Neural cell (in vitro differentiated cells): ENCODE measurements around the gene GLB1L.

Experiments
- CTCF ChIP-seq: fragments of 450-650 bp; IDR thresholded peaks from 2 replicates; pipeline ENCODE4 v1.5.1; 2014; ENCODE audit warnings: antibody characterized with exemption, mild to moderate bottlenecking, moderate library complexity; ENCODE audit not compliant: poor library complexity, severe bottlenecking
- EP300 ChIP-seq: fragments of 450-650 bp; conservative IDR thresholded peaks from 2 replicates; pipeline ENCODE4 v1.6.1; 2014; ENCODE audit warnings: antibody characterized with exemption, mild to moderate bottlenecking, moderate library complexity; ENCODE audit not compliant: poor library complexity, severe bottlenecking
- EZH2 ChIP-seq: fragments of 200-600, 300-800 bp; shearing (Covaris generic), sonication (generic); IDR thresholded peaks from 2 replicates; pipeline ENCODE4 v1.6.1; 2014; ENCODE audit warnings: antibody characterized with exemption, low read length, borderline replicate concordance, mild to moderate bottlenecking; ENCODE audit not compliant: insufficient read depth, poor library complexity, severe bottlenecking
- MXI1 ChIP-seq: fragments of 450-650 bp; conservative IDR thresholded peaks from 2 replicates; pipeline ENCODE4 v1.6.1; 2014; ENCODE audit warnings: antibody characterized with exemption, mild to moderate bottlenecking; ENCODE audit not compliant: poor library complexity, severe bottlenecking
- POLR2AphosphoS5 ChIP-seq: IDR thresholded peaks from 2 replicates; pipeline ENCODE4 v1.6.1; 2012
- REST ChIP-seq: IDR thresholded peaks from 2 replicates; pipeline ENCODE4 v1.6.1; 2012; ENCODE audit warnings: borderline replicate concordance
- SMC3 ChIP-seq: fragments of 450-650 bp; conservative IDR thresholded peaks from 2 replicates; pipeline ENCODE4 v1.6.1; 2014; ENCODE audit warnings: antibody characterized with exemption, mild to moderate bottlenecking, moderate library complexity; ENCODE audit not compliant: poor library complexity

GRCh38 chr2:219252084-219252483, 6.8 kb upstream of the GLB1L start:
- no peak for TF ChIP-seq CTCF
- no peak for TF ChIP-seq SMC3
- no peak for TF ChIP-seq REST
- no peak for TF ChIP-seq EZH2
- no peak for TF ChIP-seq POLR2AphosphoS5
- no peak for TF ChIP-seq EP300
- TF ChIP-seq MXI1, result no peak
